Liver (tissue), 9 donors: ENCODE results near the gene RYR3. TPM values are rescaled to one million over a fixed set of nuclear protein-coding genes. Genes with fewer than 3 reads are reported as not detected.

Experiments
- DNase-seq: peaks from one replicate; pipeline ENCODE4 v3.0.0-alpha.2; 2017; ENCODE audit warnings: low spot score
- H3K27ac ChIP-seq, 2 donors: one replicate each; pipeline ENCODE4 v1.7.0; 2013; ENCODE audit warnings: inconsistent platforms in 2 of 2, low read length in 2 of 2, control low read depth in 1 of 2, low read depth in 1 of 2, mild to moderate bottlenecking in 1 of 2
- H3K27me3 ChIP-seq, 4 donors: one replicate each; pipeline versions ENCODE4 v1.6.1 to v1.7.0; 2013; ENCODE audit warnings: low read length in 3 of 4, inconsistent platforms in 1 of 4, mild to moderate bottlenecking in 1 of 4, moderate library complexity in 1 of 4; ENCODE audit not compliant: control insufficient read depth in 4 of 4, insufficient read depth in 4 of 4
- H3K36me3 ChIP-seq, 4 donors: one replicate each; pipeline versions ENCODE4 v1.6.1 to v1.7.0; 2013; ENCODE audit warnings: low read length in 3 of 4, mild to moderate bottlenecking in 3 of 4, low read depth in 1 of 4, moderate library complexity in 1 of 4; ENCODE audit not compliant: control insufficient read depth in 4 of 4, insufficient read depth in 3 of 4
- H3K4me1 ChIP-seq, 4 donors: one replicate each; pipeline versions ENCODE4 v1.6.1 to v1.7.0; 2013; ENCODE audit warnings: low read length in 3 of 4, mild to moderate bottlenecking in 3 of 4, moderate library complexity in 1 of 4; ENCODE audit not compliant: control insufficient read depth in 4 of 4, insufficient read depth in 4 of 4
- H3K4me3 ChIP-seq, 3 donors: one replicate each; pipeline versions ENCODE4 v1.6.1 to v1.7.0; 2013; ENCODE audit warnings: low read length in 3 of 3, control low read depth in 1 of 3, low read depth in 1 of 3, mild to moderate bottlenecking in 1 of 3
- H3K9ac ChIP-seq, 2 donors: one replicate each; pipeline ENCODE4 v1.7.0; 2013; ENCODE audit warnings: low read length in 2 of 2, mild to moderate bottlenecking in 2 of 2, moderate library complexity in 2 of 2, control low read depth in 1 of 2, low read depth in 1 of 2
- H3K9me3 ChIP-seq, 4 donors: one replicate each; pipeline versions ENCODE4 v1.6.1 to v1.7.0; 2013; ENCODE audit warnings: low read length in 3 of 4; ENCODE audit not compliant: control insufficient read depth in 4 of 4
- ATF3 ChIP-seq: IDR thresholded peaks from 2 replicates; pipeline ENCODE4 v1.6.1; 2016; ENCODE audit warnings: antibody characterized with exemption
- CTCF ChIP-seq: fragments of 150-350 bp; IDR thresholded peaks from 2 replicates; pipeline ENCODE4 v1.5.1; 2017; ENCODE audit warnings: improper control_type of control experiment, low read depth, low read length; ENCODE audit not compliant: missing input control
- EGR1 ChIP-seq, 2 donors: IDR thresholded peaks; 2 replicates each; pipeline ENCODE4 v1.6.1; 2016 to 2018; ENCODE audit warnings: antibody characterized with exemption in 2 of 2, low read depth in 2 of 2
- FOXA1 ChIP-seq: IDR thresholded peaks from 2 replicates; pipeline ENCODE4 v1.6.1; 2016; ENCODE audit warnings: antibody characterized with exemption
- FOXA2 ChIP-seq: IDR thresholded peaks from 2 replicates; pipeline ENCODE4 v1.6.1; 2016; ENCODE audit warnings: antibody characterized with exemption
- GABPA ChIP-seq, 2 donors: IDR thresholded peaks in 1 of 2; conservative IDR thresholded peaks in 1 of 2; 2 replicates each; pipeline ENCODE4 v1.6.1; 2016; ENCODE audit warnings: antibody characterized with exemption in 2 of 2, mild to moderate bottlenecking in 1 of 2, moderate library complexity in 1 of 2
- HNF4A ChIP-seq, 2 donors: conservative IDR thresholded peaks; 2 replicates each; pipeline ENCODE4 v1.6.1; 2016; ENCODE audit warnings: antibody characterized with exemption in 2 of 2, mild to moderate bottlenecking in 2 of 2
- HNF4G ChIP-seq: IDR thresholded peaks from 2 replicates; pipeline ENCODE4 v1.6.1; 2016; ENCODE audit warnings: antibody characterized with exemption
- JUND ChIP-seq, 2 donors: IDR thresholded peaks; 2 replicates each; pipeline ENCODE4 v1.6.1; 2016; ENCODE audit warnings: antibody characterized with exemption in 2 of 2
- MAX ChIP-seq: IDR thresholded peaks from 2 replicates; pipeline ENCODE4 v1.6.1; 2016; ENCODE audit warnings: antibody characterized with exemption
- NR2F2 ChIP-seq: IDR thresholded peaks from 2 replicates; pipeline ENCODE4 v1.6.1; 2016; ENCODE audit warnings: antibody characterized with exemption
- RAD21 ChIP-seq, 2 donors: IDR thresholded peaks; 2 replicates each; pipeline ENCODE4 v1.6.1; 2016; ENCODE audit warnings: antibody characterized with exemption in 2 of 2, mild to moderate bottlenecking in 2 of 2
- REST ChIP-seq: IDR thresholded peaks from 2 replicates; pipeline ENCODE4 v1.6.1; 2016; ENCODE audit warnings: antibody characterized with exemption, mild to moderate bottlenecking
- RXRA ChIP-seq, 2 donors: IDR thresholded peaks; 2 replicates each; pipeline ENCODE4 v1.6.1; 2017 to 2018; ENCODE audit warnings: antibody characterized with exemption in 2 of 2, mild to moderate bottlenecking in 1 of 2
- SP1 ChIP-seq: IDR thresholded peaks from 2 replicates; pipeline ENCODE4 v1.6.1; 2018; ENCODE audit warnings: antibody characterized with exemption, mild to moderate bottlenecking
- TAF1 ChIP-seq: conservative IDR thresholded peaks from 2 replicates; pipeline ENCODE4 v1.6.1; 2016; ENCODE audit warnings: antibody characterized with exemption, mild to moderate bottlenecking
- YY1 ChIP-seq: IDR thresholded peaks from 2 replicates; pipeline ENCODE4 v1.6.1; 2016; ENCODE audit warnings: antibody characterized with exemption, mild to moderate bottlenecking
- ZBTB33 ChIP-seq: IDR thresholded peaks from 2 replicates; pipeline ENCODE4 v1.6.1; 2016; ENCODE audit warnings: antibody characterized with exemption
- WGBS: extraction: QIAGEN DNeasy Blood & Tissue Kit; methylation state at CpG from one replicate; pipeline ENCODE4 v1.1.7; 2013; 5-methylcytosine and 5-hydroxymethylcytosine counted together
- polyA plus RNA-seq, 2 donors: library from polyadenylated mRNA; stranded (reverse) in 1 of 2; unstranded in 1 of 2; fragments of 200-250 nt in 1 of 2; fragments of >200 nt in 1 of 2; fragmentation: Nextera tagmentation in 1 of 2; extraction: Ambion mirVana in 1 of 2; gene quantifications; one replicate each; pipeline versions ENCODE4 v1.2.1 to v1.2.3, GENCODE V29; 2013 to 2015
- total RNA-seq, 2 donors: library from RNA; depleted of rRNA; stranded (reverse); fragments of >200 nt; gene quantifications; one replicate each; pipeline ENCODE4 v1.2.3, GENCODE V29; 2014
- donor health status: healthy.
- donor health status: healthy.
- donor health status: healthy.
- donor health status: healthy.
- donor health status: healthy.

RYR3 gene
- total and polyA plus RNA-seq, 4 donors = 0.01 to 1.1 (median 0.22) TPM

GRCh38 chr15:33636958-33637357, 326.2 kb downstream of the RYR3 start:
- Histone ChIP-seq H3K27ac (no peak overlapping the region), H3K9me3 (no peaks in the 10 kb centered on the region), H3K4me1 (no peaks in the 10 kb centered on the region), H3K36me3 (no peaks in the 10 kb centered on the region), H3K4me3 (no peak overlapping the region), H3K9ac (no peak overlapping the region), H3K27me3 (peaks cover 0 to 8% (median 0%) of the 10 kb centered on the region in 4 donors)
- TF ChIP-seq YY1 (no peak), GABPA (IDR thresholded peaks at IDR 0.05 in 1 of 2, conservative IDR thresholded peaks at IDR 0.05 in 1 of 2) (no peak), CTCF (no peak), JUND (IDR thresholded peaks at IDR 0.05) (no peak), ATF3 (no peak)
- 59% methylated on average over 1 of the region's 1 CpG for WGBS
- DNase-seq = no peak

GRCh38 chr15:33638453-33638852, 327.7 kb downstream of the RYR3 start:
- H3K9me3 ChIP-seq = no peaks in the 10 kb centered on the region
- 87% methylated on average over 2 of the region's 2 CpGs for WGBS
- no peaks in the 10 kb centered on the region for H3K4me1 ChIP-seq
- no peak overlapping the region for H3K9ac ChIP-seq
- DNase-seq = no peak
- H3K4me3 ChIP-seq = no peak overlapping the region
- H3K36me3 ChIP-seq = no peaks in the 10 kb centered on the region
- no peak overlapping the region for H3K27ac ChIP-seq
- H3K27me3 ChIP-seq = peaks cover 0 to 8% (median 0%) of the 10 kb centered on the region in 4 donors
- TF ChIP-seq YY1 (no peak), SP1 (no peak), GABPA (IDR thresholded peaks at IDR 0.05 in 1 of 2, conservative IDR thresholded peaks at IDR 0.05 in 1 of 2) (no peak), FOXA1 (no peak), ATF3 (no peak), FOXA2 (no peak)

GRCh38 chr15:33639051-33639450, 328.3 kb downstream of the RYR3 start:
- no peak overlapping the region for H3K9ac ChIP-seq
- 84% methylated on average over 4 of the region's 4 CpGs for WGBS
- no peak for DNase-seq
- no peak for TF ChIP-seq EGR1 (IDR thresholded peaks at IDR 0.05; ENCODE audit: low read depth in 2 of 2)
- TF ChIP-seq TAF1 = no peak
- no peak for TF ChIP-seq REST
- no peak for TF ChIP-seq FOXA2
- TF ChIP-seq RXRA (IDR thresholded peaks at IDR 0.05) = no peak
- no peak for TF ChIP-seq FOXA1
- TF ChIP-seq SP1 = no peak
- TF ChIP-seq GABPA (IDR thresholded peaks at IDR 0.05 in 1 of 2, conservative IDR thresholded peaks at IDR 0.05 in 1 of 2) = no peak
- TF ChIP-seq HNF4A (conservative IDR thresholded peaks at IDR 0.05) = no peak
- TF ChIP-seq CTCF = no peak
- TF ChIP-seq HNF4G = no peak
- no peak for TF ChIP-seq MAX
- TF ChIP-seq YY1 = no peak
- no peak for TF ChIP-seq ZBTB33
- TF ChIP-seq NR2F2 = no peak
- TF ChIP-seq RAD21 (IDR thresholded peaks at IDR 0.05) = no peak
- no peak for TF ChIP-seq JUND (IDR thresholded peaks at IDR 0.05)

More at GRCh38 chr15:33639051-33639450, 328.3 kb downstream of the RYR3 start:
- no peaks in the 10 kb centered on the region for H3K4me1 ChIP-seq
- H3K9me3 ChIP-seq = no peaks in the 10 kb centered on the region
- H3K27me3 ChIP-seq = peaks cover 0 to 5% (median 0%) of the 10 kb centered on the region in 4 donors
- H3K27ac ChIP-seq = no peak overlapping the region
- no peaks in the 10 kb centered on the region for H3K36me3 ChIP-seq
- H3K4me3 ChIP-seq = no peak overlapping the region
